PC-9 (cell line): ENCODE results near the gene ALKBH7. TPM values are rescaled to one million over a fixed set of nuclear protein-coding genes. Genes with fewer than 3 reads are reported as not detected.
A peak's percentile ranks its signal among the peaks of the same experiment; 100 is the strongest.
"Not testable (repeated sequence)": the region's sequence is repeated elsewhere in the genome, so short reads cannot be mapped to it uniquely, and the experiment has no call there.

Experiments used
- BruUV-seq: library from RNA; stranded (reverse); fragments of 400-500 nt; replicated peaks from 2 replicates; lab custom pipeline; 2021; lab: Mats Ljungman, UMichigan
- CTCF ChIA-PET: fragments of 300-600 bp; sonication (Branson Sonifier 250); formaldehyde crosslinking; loops from one replicate; lab custom pipeline; 2022; ENCODE audit warnings: antibody characterized with exemption; lab: Charles Lee
- POLR2A ChIA-PET: fragments of 300-600 bp; sonication (Branson Sonifier 250); formaldehyde crosslinking; loops from one replicate; lab custom pipeline; 2022; ENCODE audit warnings: antibody characterized with exemption; ENCODE audit not compliant: unreplicated experiment; lab: Charles Lee
- DNase-seq, 2 experiments: peaks; one replicate each; pipeline versions ENCODE4 v3.0.0 to v3.0.0-alpha.2; 2015 to 2022; ENCODE audit warnings: mixed read lengths in 1 of 2
- H2AFZ ChIP-seq: fragments of 200-600 bp; sonication (generic); 2 replicates; pipeline ENCODE4 v1.8.1; 2017; ENCODE audit warnings: antibody characterized with exemption
- H3F3A ChIP-seq: fragments of 200-600 bp; sonication (generic); 2 replicates; pipeline ENCODE4 v1.8.1; 2017; ENCODE audit warnings: antibody characterized with exemption, mild to moderate bottlenecking, low read depth; ENCODE audit not compliant: insufficient read depth
- H3K27ac ChIP-seq: fragments of 200-600 bp; sonication (generic); 2 replicates; pipeline ENCODE4 v1.6.1; 2016; ENCODE audit warnings: mixed run types
- H3K27me3 ChIP-seq: fragments of 200-600 bp; sonication (generic); 2 replicates; pipeline ENCODE4 v1.6.1; 2016; ENCODE audit warnings: low read depth, mixed run types; ENCODE audit not compliant: insufficient read depth
- H3K36me3 ChIP-seq: fragments of 200-600 bp; sonication (generic); 2 replicates; pipeline ENCODE4 v1.6.1; 2016; ENCODE audit warnings: low read depth, mixed run types
- H3K4me1 ChIP-seq: fragments of 200-600 bp; sonication (generic); replicated peaks from 2 replicates; pipeline ENCODE4 v1.6.1; 2016; ENCODE audit warnings: mixed run types; ENCODE audit not compliant: insufficient read depth
- H3K4me2 ChIP-seq: fragments of 200-600 bp; sonication (generic); 2 replicates; pipeline ENCODE4 v1.6.1; 2017; ENCODE audit warnings: mixed run types
- H3K4me3 ChIP-seq: fragments of 200-600 bp; sonication (generic); 2 replicates; pipeline ENCODE4 v1.6.1; 2016; ENCODE audit warnings: mixed run types
- H3K79me2 ChIP-seq: fragments of 200-600 bp; sonication (generic); 2 replicates; pipeline ENCODE4 v1.6.1; 2017; ENCODE audit warnings: low read depth, mixed run types
- H3K9me2 ChIP-seq: fragments of 200-600 bp; sonication (generic); 2 replicates; pipeline ENCODE4 v1.8.1; 2017; ENCODE audit warnings: mild to moderate bottlenecking; ENCODE audit not compliant: insufficient read depth
- H3K9me3 ChIP-seq: fragments of 200-600 bp; sonication (generic); 2 replicates; pipeline ENCODE4 v1.8.1; 2016; ENCODE audit warnings: low read depth; ENCODE audit not compliant: insufficient read depth
- H4K20me1 ChIP-seq: fragments of 200-600 bp; sonication (generic); 2 replicates; pipeline ENCODE4 v1.8.1; 2017; ENCODE audit not compliant: insufficient read depth
- CTCF ChIP-seq: fragments of 200-600 bp; sonication (generic); conservative IDR thresholded peaks from 2 replicates; pipeline ENCODE4 v1.6.1; 2017; ENCODE audit warnings: mixed run types, antibody characterized with exemption, mild to moderate bottlenecking, moderate library complexity
- EZH2 ChIP-seq: fragments of 200-600 bp; sonication (generic); IDR thresholded peaks from 2 replicates; pipeline ENCODE4 v1.8.0; 2017; ENCODE audit warnings: antibody characterized with exemption, low read depth
- intact Hi-C: fragments of 100-400 bp; cut with micrococcal nuclease; formaldehyde crosslinking; loops from one replicate; pipeline ENCODE4 v1.10.0; 2022; ENCODE audit not compliant: unreplicated experiment
- total RNA-seq: library from RNA; stranded (reverse); gene quantifications from 2 replicates; pipeline ENCODE4 v1.2.3, GENCODE V29; 2021

Gene ALKBH7
- total RNA-seq, 1 experiment from 2014 or later = 53.6 TPM

GRCh38 chr19:6350688-6351087 is 21.9 kb upstream of the ALKBH7 start:
- Histone ChIP-seq H3K9me3 (no peaks in the 10 kb centered on the region), H3K4me1 (no peaks in the 10 kb centered on the region), H3K27me3 (no peaks in the 10 kb centered on the region), H3K9me2 (no peaks in the 10 kb centered on the region), H4K20me1 (no peaks in the 10 kb centered on the region), H2AFZ (no peak overlapping the region), H3K4me3 (no peak overlapping the region), H3K79me2 (no peaks in the 10 kb centered on the region), H3F3A (no peaks in the 10 kb centered on the region), H3K36me3 (no peaks in the 10 kb centered on the region), H3K27ac (no peak overlapping the region), H3K4me2 (no peak overlapping the region)
- intact Hi-C loops = no loop called here
- TF ChIP-seq EZH2 (no peak), CTCF (no peak)
- BruUV-seq = no TSS peak
- no peak for DNase-seq
- ChIA-PET POLR2A (no interaction called here), CTCF (interaction anchor here (0.6 kb wide), 1 partner anchor 234 kb away, joined by 3 read pairs; no protein-coding TSS in a partner anchor)

GRCh38 chr19:6352381-6353165 is 20.0 kb upstream of the ALKBH7 start:
- no peaks in the 10 kb centered on the region for H4K20me1 ChIP-seq
- H3K27me3 ChIP-seq = no peaks in the 10 kb centered on the region
- H3K9me3 ChIP-seq = no peaks in the 10 kb centered on the region
- no peaks in the 10 kb centered on the region for H3F3A ChIP-seq
- no peaks in the 10 kb centered on the region for H3K9me2 ChIP-seq
- BruUV-seq = no TSS peak
- no peaks in the 10 kb centered on the region for H3K4me1 ChIP-seq
- ChIA-PET CTCF (no interaction called here), POLR2A (no interaction called here)
- H3K4me2 ChIP-seq = no peak overlapping the region
- no peak overlapping the region for H3K27ac ChIP-seq
- H3K36me3 ChIP-seq = no peaks in the 10 kb centered on the region
- peak in 1 of 2 experiments; percentile 57 for DNase-seq
- TF ChIP-seq CTCF = no peak
- TF ChIP-seq EZH2 = no peak
- H2AFZ ChIP-seq = no peak overlapping the region
- intact Hi-C loops = no loop called here
- no peak overlapping the region for H3K4me3 ChIP-seq
- H3K79me2 ChIP-seq = no peaks in the 10 kb centered on the region

- Histone ChIP-seq H3K79me2 (no peaks in the 10 kb centered on the region), H3K9me2 (no peaks in the 10 kb centered on the region)
- CTCF ChIA-PET = no interaction called here
Measured at GRCh38 chr19:6354098-6354674, 18.4 kb upstream of the ALKBH7 start.

GRCh38 chr19:6355321-6356040 is 17.1 kb upstream of the ALKBH7 start:
- H3K4me2 ChIP-seq, H3K4me3 ChIP-seq, H2AFZ ChIP-seq, H3K27ac ChIP-seq, H3K9me2 ChIP-seq, H4K20me1 ChIP-seq, DNase-seq, H3K9me3 ChIP-seq, BruUV-seq, POLR2A ChIA-PET, H3F3A ChIP-seq, CTCF ChIA-PET, H3K79me2 ChIP-seq, intact Hi-C loops, H3K4me1 ChIP-seq, H3K27me3 ChIP-seq, H3K36me3 ChIP-seq: not testable (repeated sequence)

More at GRCh38 chr19:6354098-6354674, 18.4 kb upstream of the ALKBH7 start:
- BruUV-seq = no TSS peak
- no peaks in the 10 kb centered on the region for H4K20me1 ChIP-seq
- H3K4me2 ChIP-seq = no peak overlapping the region
- H3K9me3 ChIP-seq = no peaks in the 10 kb centered on the region
- no peak for DNase-seq
- POLR2A ChIA-PET = interaction anchor here (0.6 kb wide), 1 partner anchor 20 kb away, joined by 5 read pairs; no protein-coding TSS in a partner anchor
- no peaks in the 10 kb centered on the region for H3K36me3 ChIP-seq
- TF ChIP-seq CTCF = peak; percentile 62
- TF ChIP-seq EZH2 = no peak
- H3F3A ChIP-seq = peaks cover 4% of the 10 kb centered on the region; the same call in 1 of the 2 replicates
- intact Hi-C loops = no loop called here
- H3K4me3 ChIP-seq = no peak overlapping the region
- H3K4me1 ChIP-seq = peaks cover 6% of the 10 kb centered on the region; the same call in 1 of the 2 replicates
- no peak overlapping the region for H3K27ac ChIP-seq
- H2AFZ ChIP-seq = no peak overlapping the region
- no peaks in the 10 kb centered on the region for H3K27me3 ChIP-seq
